GM21825 (cell line): ENCODE results near the gene FCHSD2.
"Not testable (repeated sequence)": the region's sequence is repeated elsewhere in the genome, so short reads cannot be mapped to it uniquely, and the experiment has no call there.

ENCODE experiments used
- ATAC-seq: cut with Tn5 transposase; IDR thresholded peaks from one replicate; pipeline ENCODE4 v1.9.1; 2021; ENCODE audit warnings: mild to moderate bottlenecking, moderate library complexity; ENCODE audit not compliant: unreplicated experiment

FCHSD2 gene

DNA sequence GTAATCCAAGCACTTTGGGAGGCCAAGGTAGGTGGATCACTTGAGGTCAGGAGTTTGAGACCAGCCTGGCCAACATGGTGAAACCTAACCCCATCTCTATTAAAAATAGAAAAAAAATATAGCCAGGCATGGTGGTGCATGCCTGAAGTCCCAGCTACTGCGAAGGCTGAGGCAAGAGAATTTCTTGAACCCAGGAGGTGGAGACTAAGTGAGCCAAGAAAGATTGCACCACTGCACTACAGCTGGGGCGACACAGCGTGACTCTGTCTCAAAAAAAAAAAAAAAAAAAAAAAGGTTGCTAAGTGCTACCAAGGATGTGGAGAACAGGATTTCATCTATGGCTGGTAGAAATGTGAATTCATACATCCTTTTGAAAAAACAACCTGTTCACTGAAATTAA is 291.3 kb downstream of the FCHSD2 start:
- ATAC-seq: no peak

DNA sequence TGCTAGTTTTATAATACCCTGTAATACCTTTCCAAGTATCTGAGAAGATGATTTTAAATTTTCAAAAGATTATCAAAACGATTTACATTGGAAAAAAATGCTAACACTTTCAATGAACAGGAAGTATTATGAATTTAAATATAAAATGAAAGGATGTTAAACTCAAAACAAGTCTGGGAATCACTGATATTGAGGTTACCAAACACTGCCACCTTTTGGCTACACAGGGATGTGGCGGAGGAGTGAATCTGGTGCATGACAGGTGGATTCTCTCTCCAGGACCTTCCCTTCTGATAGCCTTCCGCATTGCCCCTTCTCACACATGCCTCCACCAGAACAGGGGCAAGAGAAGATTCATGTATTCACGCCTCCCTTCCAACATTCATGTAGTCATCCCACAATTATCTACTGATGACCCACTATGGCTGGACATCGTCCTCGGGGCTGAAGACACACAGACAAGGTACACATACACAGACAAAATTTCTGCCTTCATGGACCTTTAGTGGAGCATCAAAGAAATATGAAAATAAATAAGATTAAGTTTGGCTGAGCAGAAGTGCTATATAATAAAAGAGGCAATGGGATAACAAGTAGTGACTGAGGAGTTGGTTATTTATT is 293.2 kb downstream of the FCHSD2 start:
- ATAC-seq: no peak

DNA sequence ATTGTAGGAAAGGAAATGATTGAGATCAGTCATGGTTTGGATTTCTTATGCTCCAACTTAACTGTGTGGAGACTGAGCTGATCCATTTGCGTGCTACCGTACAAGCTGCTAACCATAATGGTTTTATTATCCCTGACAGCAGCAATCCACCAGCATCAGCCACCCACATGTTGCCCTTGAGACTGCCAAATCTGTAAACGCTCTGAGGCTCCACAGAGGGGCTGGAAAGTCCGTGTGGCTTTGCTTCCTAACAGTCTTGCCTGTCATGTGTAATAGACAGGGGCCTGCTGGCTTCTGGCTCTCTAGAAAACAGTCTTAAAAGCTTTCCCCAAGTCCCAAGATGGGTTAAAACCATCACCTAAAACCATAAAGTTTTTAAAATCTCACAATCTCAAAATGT is 297.8 kb downstream of the FCHSD2 start:
- no peak for ATAC-seq

DNA sequence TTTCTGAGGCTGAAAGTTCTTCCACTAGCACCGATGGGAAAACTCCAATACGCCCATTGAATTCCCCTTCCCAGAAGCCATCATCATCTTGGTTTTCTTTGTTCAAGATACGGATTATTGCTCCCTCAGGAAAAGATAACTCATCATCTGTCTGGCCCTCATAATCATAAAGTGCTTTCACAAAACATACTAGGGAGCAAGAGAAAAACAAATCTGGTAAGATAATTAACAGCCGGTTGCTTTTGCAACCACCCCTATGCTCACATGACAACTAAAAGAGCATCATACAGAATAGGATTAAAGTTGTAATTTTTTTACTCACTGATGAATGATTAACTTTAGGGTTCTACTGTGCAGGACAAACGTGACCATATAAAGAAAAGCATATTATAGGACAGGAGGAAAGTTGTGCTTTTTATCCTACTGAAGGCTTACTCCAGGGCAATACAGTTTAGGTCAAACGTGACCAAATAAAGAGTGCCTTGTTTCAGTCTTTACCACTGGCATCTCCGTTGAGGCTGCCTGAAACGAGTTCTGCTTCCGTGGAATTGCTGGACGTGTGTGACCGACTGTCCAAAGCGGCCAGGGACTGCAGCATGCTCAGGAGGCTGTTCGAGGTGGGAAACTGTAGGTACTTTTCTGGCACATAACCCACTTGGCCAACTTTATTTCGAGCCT is 299.3 kb downstream of the FCHSD2 start:
- ATAC-seq: no peak

DNA sequence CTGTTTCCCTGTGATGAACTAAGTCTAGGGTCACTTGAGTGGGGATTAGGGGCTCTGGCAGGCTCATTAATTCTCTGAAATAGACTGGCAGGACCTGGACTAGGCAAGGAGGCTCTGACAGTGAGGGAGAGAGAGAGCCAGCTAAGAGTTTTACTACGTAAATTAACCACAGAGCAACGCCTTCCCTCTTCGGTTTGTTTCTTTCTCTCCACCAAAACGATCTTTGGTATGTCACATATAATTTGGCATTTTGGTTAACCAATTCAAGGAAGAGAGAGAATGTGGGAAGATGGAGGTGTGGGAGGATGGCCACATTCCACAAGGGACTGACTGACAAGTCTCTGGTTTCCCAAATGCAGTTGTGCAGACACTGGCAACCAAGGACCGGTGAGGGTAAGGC is 300.0 kb downstream of the FCHSD2 start:
- ATAC-seq: no peak

DNA sequence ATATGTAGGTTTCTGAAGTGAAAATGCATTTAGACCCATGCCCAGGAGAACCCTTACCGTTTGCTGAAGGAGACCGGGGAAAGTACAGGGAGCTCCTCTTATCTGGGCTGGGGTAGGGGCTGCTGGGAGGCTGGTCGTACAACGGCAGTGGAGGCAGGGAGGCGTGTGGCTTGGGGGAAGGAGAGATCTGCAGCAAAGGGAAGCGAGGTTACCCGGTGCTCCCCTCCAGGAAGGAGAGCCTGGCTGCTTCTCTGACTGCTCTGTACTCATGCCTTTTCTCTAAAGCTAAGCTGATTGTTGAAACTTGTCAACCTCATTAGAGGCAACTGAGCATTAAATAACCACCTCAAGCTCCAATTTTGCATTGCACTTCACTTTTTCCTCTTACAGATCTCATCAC is 300.7 kb downstream of the FCHSD2 start:
- ATAC-seq: no peak

DNA sequence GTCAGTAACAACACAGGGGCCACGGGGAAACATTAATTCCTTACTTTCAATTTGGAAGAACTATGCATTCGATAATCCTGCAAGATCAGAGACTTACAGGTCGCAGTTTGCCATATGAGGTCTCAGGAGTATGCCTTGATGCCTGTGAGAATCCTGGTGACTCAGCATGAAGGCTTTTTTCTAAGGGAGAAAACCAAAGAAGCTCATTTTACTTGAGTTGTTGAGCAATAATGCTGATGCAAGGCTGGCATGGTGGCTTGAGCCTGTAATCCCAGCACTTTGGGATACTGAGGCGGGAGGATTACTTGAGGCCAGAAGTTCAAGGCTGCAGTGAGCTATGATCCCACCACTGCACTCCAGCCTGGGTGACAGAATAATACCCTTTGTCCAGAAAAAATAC is 301.3 kb downstream of the FCHSD2 start:
- ATAC-seq: no peak

DNA sequence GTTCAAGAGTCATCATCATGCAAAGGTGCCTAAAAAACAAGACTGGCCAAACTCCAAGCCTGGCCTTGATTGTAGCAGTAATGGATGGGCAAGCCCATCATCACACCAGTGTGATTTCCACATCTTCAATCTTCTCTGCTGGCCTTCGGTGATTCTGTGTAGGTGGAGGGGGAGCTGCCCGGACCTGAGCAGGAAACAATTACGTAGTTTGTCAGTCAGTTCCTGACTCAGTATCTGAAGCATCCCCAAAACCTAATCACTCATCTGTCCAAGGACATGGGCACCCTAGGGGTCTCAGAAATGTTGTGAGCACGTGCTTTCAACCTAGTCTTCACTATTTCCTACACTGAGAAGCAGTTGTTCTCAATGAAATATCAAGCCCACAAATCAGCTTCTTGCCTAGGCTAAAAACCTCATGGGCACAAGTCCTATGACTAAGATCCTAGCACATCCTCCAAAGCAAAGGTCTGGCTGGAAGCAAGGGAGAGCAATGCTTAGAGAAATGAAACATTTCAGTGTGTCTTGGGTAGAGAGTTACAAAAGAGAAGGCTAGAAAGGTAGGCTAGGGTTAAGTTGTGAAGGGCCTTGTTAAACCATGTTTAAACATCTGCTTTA is 303.3 kb downstream of the FCHSD2 start:
- ATAC-seq: no peak

DNA sequence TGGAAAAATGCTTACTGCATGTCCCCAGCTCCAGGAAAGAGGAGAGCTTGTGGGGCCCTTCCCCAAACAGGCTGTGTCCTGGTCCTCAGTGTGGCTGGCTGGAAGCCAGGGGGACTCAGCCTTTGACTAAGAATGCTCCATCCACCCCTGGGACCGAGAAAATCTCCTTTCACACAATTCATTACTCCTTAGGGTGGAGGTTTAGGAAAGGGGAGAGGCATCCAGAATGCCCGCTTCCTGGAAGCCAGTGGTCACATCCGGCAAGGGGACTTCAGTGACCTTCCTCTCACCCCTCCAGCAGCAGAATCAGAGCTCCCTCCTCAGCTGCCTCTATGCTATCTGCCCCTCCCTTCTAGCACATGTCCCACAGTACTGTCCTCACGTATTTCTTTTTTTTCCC is 306.0 kb downstream of the FCHSD2 start:
- no peak for ATAC-seq

DNA sequence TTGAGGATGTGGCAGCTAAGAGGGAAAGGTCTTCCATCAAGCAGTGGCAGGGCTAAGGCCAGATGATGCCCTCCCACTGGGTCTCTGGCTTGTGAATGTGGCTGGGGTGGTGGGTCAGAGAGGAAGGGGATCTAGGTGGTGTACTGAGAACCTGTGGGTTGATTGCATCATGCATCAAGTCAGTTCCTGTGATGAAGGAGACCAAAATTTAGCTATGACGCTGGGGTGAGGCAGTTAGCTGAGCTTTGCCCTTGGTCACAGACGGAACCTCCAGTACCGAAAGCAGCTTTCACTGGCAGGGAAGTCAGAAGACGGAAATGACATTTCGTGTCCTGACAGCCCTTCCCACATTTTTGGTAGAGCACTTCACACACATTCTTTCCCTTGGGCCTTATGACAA is 307.2 kb downstream of the FCHSD2 start:
- no peak for ATAC-seq

DNA sequence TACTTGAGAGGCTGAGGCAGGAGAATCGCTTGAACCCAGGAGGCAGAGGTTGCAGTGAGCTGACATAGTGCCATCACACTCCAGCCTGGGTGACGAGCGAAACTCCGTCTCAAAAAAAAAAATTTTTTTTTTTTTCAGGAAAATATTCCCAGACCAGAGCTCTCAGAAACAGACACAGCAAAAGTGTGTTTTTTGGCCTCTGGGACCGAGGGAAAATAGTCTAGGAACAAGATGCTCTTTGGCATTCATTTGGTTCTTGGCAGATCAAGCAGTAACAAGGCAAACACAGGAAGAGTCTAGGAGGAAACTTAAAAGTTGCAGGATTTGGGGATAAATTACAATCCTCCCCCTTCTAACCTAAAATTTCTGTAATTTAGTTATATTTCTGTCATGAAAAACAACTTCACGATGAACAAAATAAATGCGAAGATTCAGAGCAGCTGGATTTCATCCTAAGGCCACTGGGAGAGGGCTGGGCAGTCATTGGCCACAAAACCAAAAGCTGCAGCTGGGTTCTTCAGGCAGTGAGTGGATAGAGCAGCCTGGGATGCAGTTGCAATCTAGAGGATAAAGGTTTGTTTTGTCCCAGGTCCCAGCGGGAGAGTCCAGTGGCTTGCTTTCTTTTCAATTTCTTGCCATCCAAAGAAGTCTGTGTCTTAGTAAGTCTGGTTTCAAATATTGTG is 308.2 kb downstream of the FCHSD2 start:
- ATAC-seq: no peak

DNA sequence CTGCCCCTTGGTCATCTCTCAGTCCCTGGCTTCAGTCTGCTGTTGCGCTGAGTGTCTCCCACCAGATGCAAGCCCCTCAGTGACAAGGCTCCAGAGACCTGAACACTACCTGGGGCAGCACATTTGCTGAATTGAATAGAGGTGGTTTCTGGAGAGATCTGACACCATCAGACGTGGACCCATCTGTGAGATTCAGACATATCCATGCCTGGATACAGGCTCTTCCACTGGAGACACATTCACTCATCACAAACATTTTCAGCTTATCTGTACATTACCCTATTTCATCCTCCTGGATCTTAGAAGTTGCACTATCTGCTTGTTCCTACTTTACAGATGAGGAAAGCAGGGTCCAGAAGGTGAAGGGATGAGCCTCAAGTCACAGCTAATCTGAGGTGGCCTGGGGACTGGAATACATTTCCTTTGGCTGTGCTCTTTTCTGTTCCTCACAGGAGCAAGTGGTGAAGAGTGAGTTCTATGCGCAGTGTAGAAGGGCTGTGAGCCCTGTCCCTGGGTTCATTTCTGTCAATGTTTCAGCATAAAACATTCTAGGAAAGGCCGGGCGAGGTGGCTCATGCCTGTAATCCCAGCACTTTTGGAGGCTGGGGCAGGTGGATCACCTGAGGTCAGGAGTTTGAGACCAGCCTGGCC is 308.9 kb downstream of the FCHSD2 start:
- ATAC-seq: no peak

DNA sequence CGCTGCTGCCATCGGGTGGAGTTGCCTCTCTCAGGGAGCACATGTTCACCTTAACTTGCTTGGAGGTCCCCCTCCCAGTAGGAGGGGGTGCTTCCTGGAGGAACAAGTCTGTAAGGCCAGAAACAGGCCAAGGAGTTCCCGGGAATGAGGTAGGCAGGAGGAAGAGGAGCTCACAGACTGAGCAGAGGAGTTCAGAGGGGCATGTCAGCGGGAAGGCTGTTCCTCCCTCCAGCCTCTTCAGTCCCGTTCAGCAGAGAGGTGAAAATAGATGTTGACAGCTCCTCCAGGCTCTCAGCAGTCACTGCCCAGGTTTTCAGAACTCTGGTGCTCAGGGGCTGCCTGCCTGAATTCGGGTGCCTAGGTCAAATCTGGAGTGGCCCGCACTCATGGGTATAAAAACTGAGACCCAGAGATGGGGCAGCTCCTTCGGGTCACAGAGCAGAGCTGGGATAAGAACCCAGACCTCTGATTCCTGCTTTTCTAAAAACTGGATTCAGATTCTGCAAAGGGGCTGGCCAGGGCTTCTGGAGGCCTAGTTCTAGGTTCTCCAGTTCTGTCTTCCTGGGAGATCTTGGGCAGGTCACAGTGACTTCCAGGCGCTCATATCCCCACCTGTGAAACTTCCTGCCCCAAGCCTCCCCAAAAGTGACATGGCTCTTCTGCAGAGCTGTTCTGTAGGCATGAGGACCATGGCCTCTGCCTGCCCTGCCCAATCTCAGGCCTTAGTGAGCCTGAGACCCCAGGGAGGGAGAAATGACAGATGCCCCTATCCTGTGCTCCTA is 309.6 kb downstream of the FCHSD2 start:
- no peak for ATAC-seq

DNA sequence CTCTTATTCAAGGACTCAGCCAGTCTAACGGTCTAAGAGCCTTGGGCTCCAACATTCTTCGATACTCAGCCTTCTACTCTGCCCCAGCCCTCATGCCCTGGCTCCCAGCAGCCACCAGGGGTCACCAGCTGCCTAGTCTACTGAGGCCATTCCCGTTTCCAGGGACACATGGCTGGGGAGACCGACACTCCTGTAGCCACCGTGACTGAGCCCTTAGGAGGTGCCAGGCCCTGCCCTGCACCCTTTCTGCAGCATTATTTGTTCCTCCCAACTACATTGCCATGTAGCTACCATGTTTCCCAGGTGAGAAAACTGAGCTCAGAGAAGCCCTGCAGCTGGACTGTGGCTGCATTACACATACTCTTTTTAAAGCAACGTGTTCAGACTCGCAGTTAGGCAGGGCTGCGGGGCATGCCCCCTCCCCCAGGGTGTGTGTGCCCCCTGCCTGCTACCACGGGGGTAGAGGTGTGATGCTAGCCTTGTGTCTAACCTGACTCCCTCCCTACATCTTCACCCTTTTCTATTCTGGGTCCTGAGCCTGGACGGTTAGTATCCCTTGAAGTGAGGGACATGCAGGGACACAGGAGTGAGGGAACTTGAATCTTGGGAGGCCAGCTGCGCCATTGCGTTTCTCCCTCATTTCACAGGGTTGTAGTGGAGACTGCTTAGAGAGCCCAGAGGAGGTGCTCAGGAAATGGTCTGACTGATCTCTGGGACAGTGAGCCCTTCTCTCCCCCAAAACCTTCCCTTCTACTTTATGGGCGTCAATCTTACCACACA is 310.4 kb downstream of the FCHSD2 start:
- no peak for ATAC-seq

DNA sequence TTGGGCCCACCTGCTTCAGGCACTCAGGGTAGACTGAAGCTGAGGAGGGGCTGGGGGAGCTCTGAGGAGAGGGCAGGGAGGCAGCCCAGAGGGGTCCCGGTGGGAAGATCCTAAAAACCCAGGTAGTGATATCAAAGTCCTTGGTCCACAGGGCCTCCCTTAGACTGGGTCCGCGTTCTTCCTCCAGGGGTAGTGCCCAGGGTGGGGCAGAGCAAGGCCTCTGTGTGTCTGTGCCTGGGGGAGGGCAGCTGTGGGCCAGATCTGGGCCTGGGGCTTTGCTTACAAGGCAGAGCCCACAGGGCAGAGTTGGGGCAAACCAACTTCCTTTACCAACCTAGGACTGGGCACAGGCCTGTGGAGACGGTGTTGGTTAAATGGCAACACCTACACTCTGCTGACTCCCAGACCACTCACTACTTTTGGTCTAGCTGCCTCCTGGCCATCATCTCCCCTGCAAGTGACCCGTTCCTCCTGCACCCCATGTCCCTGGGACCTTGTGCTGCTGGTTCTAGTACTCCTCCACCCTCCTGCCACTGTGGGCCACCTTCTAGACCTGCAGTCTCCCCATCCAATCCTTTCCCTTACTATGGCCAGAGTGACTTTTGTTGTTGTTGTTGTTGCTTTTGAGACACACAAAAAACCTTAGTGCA is 312.1 kb downstream of the FCHSD2 start:
- ATAC-seq: no peak

DNA sequence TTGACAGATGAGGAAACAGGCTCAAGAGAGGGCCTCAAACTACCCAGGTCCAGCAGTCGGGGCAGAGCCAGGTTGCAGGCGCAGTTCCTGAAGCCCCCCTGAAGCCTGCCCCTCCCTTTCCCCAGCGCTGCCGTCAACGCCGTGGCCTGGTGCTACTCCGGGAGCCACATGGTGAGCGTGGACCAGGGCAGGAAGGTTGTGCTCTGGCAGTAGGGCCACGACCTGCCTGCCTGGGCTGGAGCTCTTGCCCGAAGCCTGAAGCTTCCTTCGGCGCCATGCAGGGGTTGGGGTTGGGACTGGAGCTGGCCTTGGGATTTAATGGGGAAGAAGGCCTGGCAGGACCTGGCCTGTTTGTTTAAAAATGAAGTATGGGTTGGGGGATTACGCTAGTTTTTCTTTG is 312.9 kb downstream of the FCHSD2 start:
- ATAC-seq: no peak

DNA sequence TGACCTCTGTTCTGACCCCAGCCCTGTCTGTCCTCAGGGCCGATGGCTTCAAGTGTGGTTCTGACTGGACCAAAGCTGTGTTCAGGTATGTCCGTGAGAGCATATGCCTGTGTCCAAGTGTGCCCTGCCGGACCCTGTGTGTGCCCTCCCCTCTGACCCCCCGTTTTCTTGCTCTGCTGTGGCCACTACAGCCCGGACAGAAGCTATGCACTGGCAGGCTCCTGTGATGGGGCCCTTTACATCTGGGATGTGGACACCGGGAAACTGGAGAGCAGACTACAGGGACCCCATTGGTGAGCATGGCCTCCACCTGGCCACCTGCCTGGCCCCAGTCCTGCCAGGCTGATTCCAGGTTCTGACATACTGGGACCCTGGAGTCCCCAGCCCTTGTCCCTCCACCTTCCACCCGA is 313.4 kb downstream of the FCHSD2 start:
- no peak for ATAC-seq

DNA sequence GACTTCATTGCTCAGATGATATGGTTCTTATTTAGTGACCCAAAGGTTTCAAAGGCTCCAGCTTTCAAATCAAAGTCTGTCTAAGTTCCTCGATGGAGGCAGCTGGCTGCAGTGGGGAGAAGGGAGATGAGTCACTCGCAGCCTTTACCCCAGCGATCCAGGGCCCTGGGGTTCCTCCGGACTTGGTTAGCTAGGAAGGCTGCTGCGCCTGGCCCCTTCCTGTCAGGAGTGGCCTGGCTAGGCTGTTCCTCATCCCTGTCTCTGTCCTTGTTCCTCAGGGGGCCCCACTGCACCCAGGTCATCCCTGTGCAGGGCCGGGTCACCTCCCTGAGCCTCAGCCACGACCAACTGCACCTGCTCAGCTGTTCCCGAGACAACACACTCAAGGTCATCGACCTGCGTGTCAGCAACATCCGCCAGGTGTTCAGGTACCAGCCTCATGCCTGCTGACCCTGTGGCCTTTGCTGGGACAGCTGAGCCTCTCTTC is 314.0 kb downstream of the FCHSD2 start:
- no peak for ATAC-seq

DNA sequence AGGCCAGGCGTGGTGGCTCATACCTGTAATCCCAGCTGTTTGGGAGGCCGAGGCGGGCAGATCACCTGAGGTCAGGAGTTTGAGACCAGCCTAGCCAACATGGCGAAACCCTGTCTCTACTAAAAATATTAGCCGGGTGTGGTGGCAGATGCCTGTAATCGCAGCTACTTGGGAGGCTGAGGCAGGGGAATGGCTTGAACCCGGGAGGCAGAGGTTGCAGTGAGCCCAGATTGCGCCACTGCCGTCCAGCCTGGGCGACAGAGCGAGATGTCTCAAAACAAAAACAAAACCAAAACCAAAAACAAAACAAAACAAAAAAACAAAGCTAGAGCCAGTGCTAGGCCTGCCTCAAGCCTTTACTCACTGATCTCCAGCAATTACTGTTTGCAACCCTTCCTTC is 314.5 kb downstream of the FCHSD2 start:
- not testable (repeated sequence) for ATAC-seq
